GM19023 (cell line): ENCODE data around the gene RBM6.
"Not testable (repeated sequence)": the region's sequence is repeated elsewhere in the genome, so short reads cannot be mapped to it uniquely, and the experiment has no call there.

ENCODE experiments used
- ATAC-seq: cut with Tn5 transposase; IDR thresholded peaks from one replicate; pipeline ENCODE4 v1.9.1; 2021; ENCODE audit warnings: mild to moderate bottlenecking, moderate library complexity; ENCODE audit not compliant: unreplicated experiment

RBM6 gene

DNA sequence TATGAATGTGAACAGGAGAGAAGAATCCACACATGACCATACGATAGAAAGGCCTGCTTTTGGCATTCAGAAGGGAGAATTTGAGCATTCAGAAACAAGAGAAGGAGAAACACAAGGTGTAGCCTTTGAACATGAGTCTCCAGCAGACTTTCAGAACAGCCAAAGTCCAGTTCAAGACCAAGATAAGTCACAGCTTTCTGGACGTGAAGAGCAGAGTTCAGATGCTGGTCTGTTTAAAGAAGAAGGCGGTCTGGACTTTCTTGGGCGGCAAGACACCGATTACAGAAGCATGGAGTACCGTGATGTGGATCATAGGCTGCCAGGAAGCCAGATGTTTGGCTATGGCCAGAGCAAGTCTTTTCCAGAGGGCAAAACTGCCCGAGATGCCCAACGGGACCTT, 28.4 kb downstream of the RBM6 start:
- ATAC-seq: no peak

DNA sequence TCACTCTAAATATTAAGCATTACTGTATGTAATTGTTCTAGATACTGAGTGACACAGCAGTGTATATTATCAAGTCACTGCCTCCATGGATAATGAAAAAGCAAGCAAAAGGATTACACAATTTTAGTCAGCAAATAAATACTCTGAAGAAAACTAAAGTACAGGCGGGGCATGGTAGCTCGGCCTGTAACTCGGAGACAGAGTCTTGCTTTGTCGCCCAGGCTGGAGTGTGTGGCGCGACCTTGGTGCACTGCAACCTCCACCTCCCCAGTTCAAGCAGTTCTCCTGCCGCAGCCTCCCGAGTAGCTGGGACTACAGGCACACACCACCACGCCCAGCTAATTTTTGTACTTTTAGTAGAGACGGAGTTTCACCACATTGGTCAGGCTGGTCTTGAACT, 32.7 kb downstream of the RBM6 start:
- ATAC-seq: no peak

DNA sequence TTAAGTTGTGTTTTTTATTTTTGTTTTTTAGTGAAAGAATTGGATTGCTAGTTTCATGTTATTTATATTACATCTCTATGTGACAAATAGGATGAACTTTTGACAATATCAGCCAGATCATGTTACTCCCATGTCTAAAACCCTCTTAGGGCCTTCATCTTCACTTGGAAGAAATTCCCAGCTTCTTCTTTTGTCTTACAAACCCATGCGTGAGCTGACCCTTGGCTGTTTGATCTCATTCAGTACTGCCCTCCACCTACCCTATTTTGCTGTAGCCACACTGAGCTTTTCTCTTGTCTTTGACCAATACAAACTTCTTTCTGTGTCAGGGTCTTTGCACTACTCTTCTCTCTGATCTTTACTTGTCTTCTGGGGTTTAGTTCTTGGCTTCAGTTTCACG, 37.0 kb downstream of the RBM6 start:
- no peak for ATAC-seq

DNA sequence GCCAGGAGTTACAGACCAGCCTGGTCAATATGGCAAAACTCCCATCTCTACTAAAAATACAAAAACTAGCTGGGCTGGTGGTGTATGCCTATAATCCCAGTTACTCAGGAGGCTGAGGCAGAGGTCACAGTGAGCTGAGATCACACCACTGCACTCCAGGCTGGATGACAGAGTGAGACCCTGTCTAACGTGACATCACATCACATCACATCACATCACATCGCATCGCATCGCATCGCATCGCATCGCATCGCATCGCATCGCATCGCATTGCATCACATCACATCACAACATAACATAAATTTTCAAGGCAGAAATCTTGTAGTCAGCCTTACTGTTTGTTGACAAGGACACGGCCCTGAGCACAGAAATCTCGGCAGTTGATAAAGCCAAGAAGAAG, 44.4 kb downstream of the RBM6 start:
- no peak for ATAC-seq

DNA sequence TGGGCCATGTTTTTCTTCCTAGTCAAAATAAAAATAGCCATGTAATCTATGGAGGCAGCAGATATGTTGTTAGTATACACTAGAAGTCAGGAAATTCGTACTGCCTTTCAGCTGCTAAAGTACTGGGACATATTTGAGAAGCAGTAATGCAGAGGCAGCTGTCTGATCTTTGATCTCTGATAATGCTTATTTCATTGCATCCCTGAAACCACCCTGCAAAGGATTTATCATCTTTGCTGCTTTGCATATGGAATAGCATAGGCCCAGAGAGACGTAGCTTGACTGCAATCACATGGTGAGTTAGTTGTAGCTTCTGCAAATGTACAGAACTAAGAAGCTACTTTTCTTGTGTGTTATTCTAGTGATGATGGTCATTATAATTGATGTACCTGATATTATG, 52.4 kb downstream of the RBM6 start:
- ATAC-seq: no peak

DNA sequence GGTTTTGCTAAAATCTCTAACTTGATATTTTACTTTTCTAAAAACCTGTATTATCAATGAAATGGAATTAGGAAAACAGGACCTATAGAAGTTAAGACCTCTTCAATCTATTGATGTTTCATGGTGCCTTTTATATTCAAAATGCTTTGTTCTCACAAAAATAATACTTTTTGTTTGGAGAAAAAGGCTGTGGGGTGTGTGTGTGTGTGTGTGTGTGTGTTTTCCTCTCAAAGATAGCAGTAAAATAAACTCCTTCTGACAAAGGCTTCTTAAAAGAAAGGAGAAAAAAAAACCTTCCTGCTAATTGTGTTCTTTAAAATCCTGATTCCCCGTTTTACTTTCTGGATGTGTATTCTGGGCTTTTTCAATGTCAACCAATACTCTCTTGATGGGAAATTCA, 54.5 kb downstream of the RBM6 start:
- no peak for ATAC-seq

DNA sequence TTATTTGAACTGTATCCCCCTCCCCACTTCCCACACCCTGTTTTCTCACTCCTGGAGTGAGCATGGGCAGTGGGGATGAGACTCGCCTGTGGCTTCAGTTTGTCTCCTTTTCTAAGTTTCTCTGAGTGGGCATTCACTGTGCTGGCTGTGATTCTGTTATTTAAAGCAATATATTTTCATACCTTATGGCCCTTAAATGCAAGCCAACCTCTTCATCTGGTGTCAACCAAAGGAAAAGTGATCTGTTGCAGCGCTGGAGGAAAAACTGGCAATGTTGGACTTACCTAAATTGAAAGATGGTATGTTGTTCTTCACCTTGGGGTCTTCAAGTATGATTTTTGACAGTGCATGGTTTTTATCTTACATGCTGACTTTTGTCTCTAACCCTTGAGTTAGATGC, 56.1 kb downstream of the RBM6 start:
- no peak for ATAC-seq

DNA sequence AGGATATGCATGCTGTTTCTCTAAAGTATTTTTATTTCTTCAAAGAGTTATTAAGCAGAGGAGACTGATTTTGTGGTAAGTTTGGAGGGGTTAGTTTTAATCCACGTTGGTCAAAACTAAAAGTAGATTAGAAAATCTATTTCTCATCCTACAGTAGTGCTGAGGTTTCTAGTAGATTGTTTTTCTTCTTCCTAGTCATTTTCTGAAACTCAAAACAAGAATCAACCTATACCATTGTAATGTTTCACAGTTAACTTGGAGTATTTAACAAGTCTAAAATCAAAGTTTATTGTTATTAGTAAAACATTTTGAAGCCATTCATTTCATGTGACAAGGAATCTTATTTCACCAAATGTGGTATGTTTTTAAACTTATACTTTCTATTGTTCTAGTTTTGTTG, 57.9 kb downstream of the RBM6 start:
- no peak for ATAC-seq

DNA sequence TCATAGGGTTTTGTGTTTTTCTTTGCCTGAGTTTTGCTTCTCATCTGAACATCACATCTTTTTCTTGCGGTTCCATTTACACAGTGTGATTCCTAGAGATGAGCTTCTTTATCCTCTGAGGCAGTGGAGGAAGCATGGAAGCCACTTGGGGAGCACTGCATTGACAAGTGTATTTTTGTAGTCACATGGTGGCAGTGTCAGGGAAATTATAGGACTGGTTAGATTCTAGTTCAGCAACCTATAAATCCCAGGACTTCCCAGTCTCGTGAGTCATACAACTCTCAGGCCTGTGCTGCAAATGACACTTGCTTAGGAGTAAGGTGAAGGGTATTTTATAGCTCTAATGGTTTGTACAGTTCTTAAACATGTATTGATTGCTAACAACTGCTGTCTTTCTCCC, 58.4 kb downstream of the RBM6 start:
- ATAC-seq: no peak

DNA sequence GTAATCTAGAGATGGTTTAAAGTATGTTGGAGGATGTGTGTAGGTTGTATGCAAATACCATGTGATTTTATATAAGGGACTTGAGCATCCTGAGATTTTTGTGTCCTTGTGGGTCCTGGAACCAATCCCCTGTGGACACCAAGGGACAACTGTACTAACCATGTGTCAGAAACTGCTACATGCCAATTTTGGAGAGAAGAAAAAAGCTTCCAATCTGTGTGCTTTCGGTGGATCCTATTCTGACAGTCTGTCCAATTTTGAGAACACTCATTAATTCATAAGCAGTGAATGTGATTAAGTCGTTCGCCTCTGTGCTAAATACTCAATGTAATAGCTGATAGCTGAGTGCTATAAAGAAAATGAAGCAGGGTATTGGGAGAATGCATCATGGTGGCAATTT, 61.6 kb downstream of the RBM6 start:
- ATAC-seq: no peak

DNA sequence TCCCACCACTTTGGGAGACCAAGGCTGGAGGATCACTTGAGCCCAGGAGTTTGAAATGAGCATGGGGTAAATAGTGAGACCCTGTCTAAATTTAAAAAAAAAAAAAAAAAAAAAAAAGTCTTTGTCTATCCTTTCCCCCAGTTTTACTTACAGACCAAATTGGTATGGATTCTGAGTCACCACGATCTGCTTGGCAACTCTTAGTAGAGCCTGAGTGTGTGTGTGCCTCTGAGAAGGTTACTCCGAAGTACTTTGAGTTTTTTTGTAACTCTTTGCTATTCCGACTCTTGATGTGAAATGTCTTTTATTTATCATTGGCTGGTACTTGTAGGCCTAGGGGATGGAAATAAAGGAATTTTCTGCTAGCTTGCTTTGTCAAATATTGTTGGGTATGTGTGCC, 63.3 kb downstream of the RBM6 start:
- no peak for ATAC-seq

DNA sequence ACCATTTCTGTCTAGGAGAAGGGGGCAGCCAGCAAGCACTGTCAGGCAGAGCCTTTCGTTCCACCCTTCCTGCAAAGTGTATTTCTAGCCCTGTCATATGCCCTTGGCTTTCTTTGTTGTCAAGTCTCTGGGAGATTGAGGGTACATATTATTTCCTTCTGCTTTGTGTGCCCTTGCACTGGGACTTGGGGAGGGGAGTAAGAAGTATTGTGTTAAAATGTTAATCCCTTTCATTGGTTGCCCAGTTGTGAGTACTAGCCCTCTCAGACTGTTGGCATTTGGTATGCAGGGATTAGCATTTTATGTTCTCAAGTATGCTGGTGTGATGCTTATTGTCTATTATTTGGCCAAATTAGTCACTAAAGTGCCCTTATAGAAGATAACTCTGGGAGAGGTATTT, 63.9 kb downstream of the RBM6 start:
- no peak for ATAC-seq

DNA sequence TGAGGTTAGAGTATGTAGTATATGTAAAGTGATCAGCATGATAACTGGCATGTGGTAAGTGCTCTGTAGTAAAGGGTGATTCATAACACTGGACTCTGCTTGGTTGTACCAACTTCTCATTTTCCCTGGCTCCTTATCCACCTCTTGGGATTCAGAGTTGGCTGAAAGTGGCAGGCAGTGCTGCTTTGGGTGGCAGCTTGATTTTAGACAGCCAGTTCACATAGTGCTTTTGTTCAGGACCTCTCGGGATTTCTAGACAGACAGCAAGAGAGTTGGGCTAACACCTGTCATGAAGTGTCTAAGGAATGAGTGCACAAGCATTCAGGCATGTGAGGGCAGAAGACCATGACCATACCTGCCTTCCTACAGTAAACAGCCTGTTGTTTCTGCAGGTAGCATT, 69.0 kb downstream of the RBM6 start:
- ATAC-seq: no peak

DNA sequence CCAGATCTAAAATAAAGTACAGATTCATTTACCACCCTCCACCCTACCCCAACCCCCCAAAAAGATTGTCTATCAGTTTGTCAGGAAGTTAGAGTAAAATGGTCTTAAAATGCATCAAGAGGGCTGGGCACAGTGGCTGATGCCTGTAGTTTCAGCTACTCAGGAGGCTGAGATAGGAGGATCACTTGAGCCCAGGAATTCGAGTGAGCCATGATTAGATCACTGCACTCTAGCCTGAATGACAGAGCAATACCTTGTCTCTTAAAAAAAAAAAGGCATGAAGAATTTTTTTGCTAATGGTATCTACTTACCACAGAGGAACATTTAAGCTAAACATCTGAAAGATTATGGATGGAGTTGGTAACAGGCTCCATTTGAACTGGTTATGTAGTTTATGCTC, 71.0 kb downstream of the RBM6 start:
- ATAC-seq: no peak

DNA sequence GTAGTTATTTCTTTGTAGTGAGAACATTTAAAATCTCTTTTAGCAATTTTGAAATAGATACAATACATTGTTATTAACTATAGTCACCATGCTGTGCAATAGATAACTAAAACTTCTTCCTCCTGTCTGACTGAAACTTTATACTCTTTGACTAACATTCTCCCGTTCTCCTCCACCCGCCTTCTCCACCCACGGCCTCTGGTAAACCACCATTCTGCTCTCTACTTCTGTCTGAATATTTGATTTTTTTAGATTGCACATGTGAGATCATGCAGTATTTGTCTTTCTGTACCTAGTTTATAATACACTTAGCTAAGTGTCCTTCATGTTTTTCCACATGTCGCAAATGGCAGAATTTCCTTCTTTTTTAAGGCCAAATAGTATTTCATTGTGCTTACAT, 76.0 kb downstream of the RBM6 start:
- ATAC-seq: no peak

DNA sequence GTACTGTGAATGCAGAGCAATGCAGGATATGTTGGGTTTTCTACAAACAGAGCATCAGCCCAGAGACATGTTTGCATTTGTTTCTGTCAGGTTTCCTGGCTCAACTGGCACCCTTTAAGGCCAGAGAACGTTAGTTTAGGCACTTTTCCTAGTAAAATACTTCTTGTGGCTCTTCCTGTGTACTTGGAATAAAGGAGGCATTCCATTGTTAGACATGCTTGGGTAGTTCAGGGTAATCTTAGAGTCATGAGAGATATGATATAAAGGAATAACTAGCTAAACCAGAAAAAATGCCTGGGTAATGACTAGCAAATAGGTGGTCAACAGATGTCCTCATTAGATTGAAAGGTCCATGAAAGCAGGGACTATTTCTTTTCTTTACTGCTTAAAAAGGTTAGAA, 88.4 kb downstream of the RBM6 start:
- ATAC-seq: no peak

DNA sequence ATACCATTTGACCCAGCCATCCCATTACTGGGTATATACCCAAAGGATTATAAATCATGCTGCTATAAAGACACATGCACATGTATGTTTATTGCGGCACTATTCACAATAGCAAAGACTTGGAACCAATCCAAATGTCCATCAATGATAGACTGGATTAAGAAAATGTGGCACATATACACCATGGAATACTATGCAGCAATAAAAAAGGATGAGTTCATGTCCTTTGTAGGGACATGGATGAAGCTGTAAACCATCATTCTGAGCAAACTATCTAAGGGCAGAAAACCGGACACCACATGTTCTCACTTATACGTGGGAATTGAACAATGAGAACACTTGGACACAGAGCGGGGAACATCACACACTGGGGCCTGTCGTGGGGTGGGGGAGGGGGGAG, 91.3 kb downstream of the RBM6 start:
- not testable (repeated sequence) for ATAC-seq

DNA sequence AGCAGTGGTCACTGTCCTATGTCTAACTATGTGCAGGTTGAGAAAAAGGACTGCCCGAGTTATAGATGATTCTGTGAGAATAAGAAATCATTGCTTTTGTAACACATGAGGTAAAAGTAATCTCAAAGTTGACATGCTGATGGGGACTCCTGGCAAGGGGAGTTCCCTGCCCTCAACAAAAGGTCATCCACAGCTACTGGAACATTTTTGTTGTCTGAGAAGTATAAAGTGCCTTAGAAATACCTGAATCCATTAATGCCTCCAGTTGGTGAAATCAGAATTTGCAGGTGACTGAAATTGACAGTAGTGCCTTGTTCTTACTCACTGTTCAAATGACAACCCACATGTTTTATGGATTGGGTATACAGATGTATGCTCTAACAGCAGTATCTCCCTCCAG, 105.0 kb downstream of the RBM6 start:
- ATAC-seq: no peak

DNA sequence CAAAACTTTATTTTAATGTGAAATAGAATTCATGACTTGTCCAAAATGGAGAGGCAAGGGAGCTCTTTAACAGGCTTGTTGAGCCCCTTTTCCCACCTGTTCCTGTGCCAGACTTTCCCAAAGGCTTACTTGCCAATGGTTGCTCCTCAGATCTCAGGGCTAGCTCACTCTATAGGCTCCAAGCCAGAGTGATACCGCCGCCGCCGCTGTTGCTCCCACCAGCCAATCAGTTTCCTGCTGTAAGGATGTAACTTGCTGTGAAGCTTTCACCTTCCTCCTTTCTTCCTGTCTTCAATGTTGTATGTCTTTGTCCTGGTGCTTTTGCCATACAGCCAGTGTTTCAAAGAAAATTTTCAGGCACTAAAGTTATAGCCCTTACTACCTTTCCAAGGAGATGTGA, 107.5 kb downstream of the RBM6 start:
- no peak for ATAC-seq

DNA sequence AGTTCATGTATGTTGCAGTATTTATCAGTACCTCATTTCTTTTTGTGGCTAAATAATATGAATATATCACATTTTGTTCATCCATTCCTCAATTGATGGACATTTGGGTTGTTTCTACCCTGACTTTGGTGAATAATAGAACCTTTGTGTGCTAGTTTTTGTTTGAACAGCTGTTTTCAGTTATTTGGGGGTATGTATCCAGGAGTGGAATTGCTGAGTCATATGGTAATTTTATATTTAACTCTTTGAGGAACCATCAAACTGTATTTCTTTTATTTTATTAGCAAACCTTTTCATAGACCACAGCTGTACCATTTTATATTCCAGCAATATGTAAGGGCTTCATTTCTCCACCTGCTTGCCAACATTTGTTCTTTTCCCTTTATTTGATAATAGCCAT, 110.4 kb downstream of the RBM6 start:
- no peak for ATAC-seq

DNA sequence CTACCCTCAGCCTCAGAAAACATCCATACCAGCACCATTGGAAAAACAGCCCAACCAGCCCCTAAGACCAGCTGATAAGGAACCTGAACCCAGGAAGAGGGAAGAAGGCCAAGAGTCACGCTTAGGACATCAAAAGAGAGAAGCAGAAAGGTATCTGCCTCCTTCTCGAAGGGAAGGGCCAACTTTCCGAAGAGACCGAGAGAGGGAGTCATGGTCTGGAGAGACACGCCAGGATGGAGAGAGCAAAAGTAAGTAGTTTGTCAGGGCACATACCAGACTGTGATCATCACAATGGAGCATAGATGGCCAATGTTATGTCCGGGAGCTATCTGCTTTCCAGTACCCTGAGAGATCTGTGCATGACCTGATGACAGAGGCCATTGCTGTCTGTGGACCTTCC, 117.8 kb downstream of the RBM6 start:
- ATAC-seq: no peak

DNA sequence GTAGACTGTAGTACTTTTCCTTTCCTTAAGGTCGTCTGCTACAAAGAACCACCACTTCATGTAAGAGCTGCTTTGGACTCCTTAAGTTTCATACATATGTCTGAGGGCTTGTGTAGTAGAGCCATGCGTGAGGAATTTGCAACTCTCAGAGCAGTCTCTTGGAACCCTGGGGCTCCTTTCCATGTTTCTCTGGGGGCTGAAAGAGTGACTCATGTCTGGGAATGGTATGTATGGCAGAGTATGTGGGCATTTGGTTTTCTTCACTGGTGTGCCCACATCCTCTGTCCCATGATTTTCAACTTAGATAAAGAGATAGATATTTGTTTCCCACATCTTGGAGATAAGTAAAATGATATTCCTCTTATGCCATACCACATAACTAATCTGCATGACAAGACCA, 128.2 kb downstream of the RBM6 start:
- ATAC-seq: no peak

DNA sequence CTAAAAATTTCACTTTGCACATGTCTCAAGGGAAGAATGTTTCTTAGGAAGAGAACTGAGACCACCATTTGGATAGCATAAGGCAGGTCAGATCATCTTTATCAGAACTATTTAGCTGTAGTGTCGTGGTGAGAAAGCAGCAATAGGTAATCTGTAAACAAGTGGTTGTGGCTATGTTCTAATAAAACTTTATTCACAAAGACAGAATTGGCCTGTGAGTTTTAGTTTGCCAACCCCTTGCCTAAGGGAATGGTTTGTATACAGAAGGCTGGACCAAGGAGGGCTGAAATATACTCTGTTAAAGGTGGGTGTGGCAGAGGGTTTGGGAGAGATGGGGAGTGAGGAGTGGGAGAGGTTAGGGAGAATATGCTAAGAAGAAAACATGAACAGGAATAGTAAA, 138.1 kb downstream of the RBM6 start:
- ATAC-seq: no peak

DNA sequence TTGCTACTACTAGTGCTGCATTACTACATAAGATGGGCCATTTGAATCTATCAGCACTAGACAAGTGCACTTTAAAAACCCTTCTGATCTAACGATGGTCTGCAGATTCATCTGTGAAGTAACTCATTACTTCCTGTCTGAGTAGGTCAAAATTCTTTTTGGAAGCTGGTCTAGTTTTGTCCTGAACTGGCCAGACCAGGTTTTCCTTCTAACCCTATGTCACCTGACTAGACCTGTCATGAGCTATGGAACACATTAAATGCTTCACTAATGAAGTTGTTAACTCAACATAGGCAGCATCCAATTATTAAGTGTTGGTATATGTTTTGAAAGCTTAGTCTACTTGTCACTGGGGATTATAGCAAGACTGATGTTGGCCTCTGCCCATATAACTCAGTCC, 138.7 kb downstream of the RBM6 start:
- ATAC-seq: no peak
